H1 (cell line): ENCODE measurements around the gene REG4. TPM values are rescaled to one million over a fixed set of nuclear protein-coding genes. Genes with fewer than 3 reads are reported as not detected.

Source experiments
- CTCF ChIA-PET: fragments of 300-600 bp; sonication (Branson Sonifier 250); formaldehyde crosslinking; loops from one replicate; lab custom pipeline; 2021; ENCODE audit not compliant: partially characterized antibody; lab: Charles Lee
- POLR2A ChIA-PET: fragments of 300-600 bp; sonication (Branson Sonifier 250); formaldehyde crosslinking; loops from one replicate; lab custom pipeline; 2021; ENCODE audit warnings: inconsistent platforms; ENCODE audit not compliant: partially characterized antibody; lab: Charles Lee
- DNase-seq, 2 experiments: peaks; one replicate each; pipeline versions ENCODE4 v3.0.0 to v3.0.0-alpha.2; 2010 to 2022; ENCODE audit warnings: low spot score in 2 of 2, low read depth in 1 of 2, mixed read lengths in 1 of 2
- FAIRE-seq: peaks from 2 replicates; lab custom pipeline; 2011; peaks lifted over from hg19 to GRCh38; lab: Jason Lieb, UNC
- H2AFZ ChIP-seq: 2 replicates; pipeline ENCODE4 v1.8.1; 2012; ENCODE audit warnings: low read length, inconsistent platforms
- H2AK5ac ChIP-seq: 2 replicates; pipeline ENCODE4 v1.6.1; 2013; ENCODE audit warnings: low read depth, low read length
- H2BK120ac ChIP-seq: replicated peaks from 2 replicates; pipeline ENCODE3; 2013; ENCODE audit warnings: low read depth, low read length, inconsistent platforms
- H2BK12ac ChIP-seq: 2 replicates; pipeline ENCODE4 v1.6.1; 2013; ENCODE audit warnings: low read depth, low read length
- H2BK15ac ChIP-seq: 2 replicates; pipeline ENCODE4 v1.6.1; 2013; ENCODE audit warnings: low read length
- H2BK20ac ChIP-seq: 2 replicates; pipeline ENCODE4 v1.6.1; 2013; ENCODE audit warnings: low read length
- H2BK5ac ChIP-seq: 2 replicates; pipeline ENCODE4 v1.6.1; 2013; ENCODE audit warnings: low read depth, low read length
- H3K14ac ChIP-seq: 2 replicates; pipeline ENCODE4 v1.6.1; 2013; ENCODE audit warnings: inconsistent platforms; ENCODE audit not compliant: insufficient read length
- H3K18ac ChIP-seq: 2 replicates; pipeline ENCODE4 v1.6.1; 2013; ENCODE audit warnings: low read length; ENCODE audit errors: extremely low read depth
- H3K23ac ChIP-seq: 2 replicates; pipeline ENCODE4 v1.6.1; 2013; ENCODE audit warnings: inconsistent platforms; ENCODE audit not compliant: insufficient read length
- H3K23me2 ChIP-seq: 2 replicates; pipeline ENCODE4 v1.6.1; 2013; ENCODE audit warnings: low read depth, low read length
- H3K27ac ChIP-seq: 2 replicates; pipeline ENCODE4 v1.6.1; 2011; ENCODE audit warnings: low read depth, low read length, inconsistent platforms
- H3K27me3 ChIP-seq, 4 experiments: replicated peaks in 1 of 4; 1 replicate in 1 of 4; 2 replicates in 3 of 4; pipeline versions ENCODE4 v1.6.1 to v1.8.1; 2011 to 2013; ENCODE audit warnings: low read length in 3 of 4, mild to moderate bottlenecking in 3 of 4, inconsistent platforms in 2 of 4, mixed read lengths in 2 of 4, moderate library complexity in 1 of 4; ENCODE audit not compliant: control insufficient read depth in 3 of 4, insufficient read depth in 3 of 4; ENCODE audit errors: extremely low read depth in 1 of 4
- H3K36me3 ChIP-seq, 4 experiments: 2 replicates each; pipeline versions ENCODE4 v1.6.1 to v1.8.1; 2011 to 2013; ENCODE audit warnings: mild to moderate bottlenecking in 4 of 4, low read length in 3 of 4, moderate library complexity in 2 of 4, control low read depth in 1 of 4, inconsistent platforms in 1 of 4; ENCODE audit not compliant: insufficient read depth in 4 of 4, control insufficient read depth in 2 of 4
- H3K4ac ChIP-seq: replicated peaks from 2 replicates; pipeline ENCODE3; 2013; ENCODE audit warnings: low read length, low read depth, mixed read lengths, inconsistent platforms; ENCODE audit not compliant: insufficient read length
- H3K4me1 ChIP-seq, 4 experiments: replicated peaks in 1 of 4; 1 replicate in 1 of 4; 2 replicates in 3 of 4; pipeline versions ENCODE4 v1.6.1 to v1.8.1; 2011 to 2013; ENCODE audit warnings: low read length in 3 of 4, inconsistent platforms in 2 of 4, mixed read lengths in 1 of 4; ENCODE audit not compliant: insufficient read depth in 4 of 4, control insufficient read depth in 3 of 4
- H3K4me2 ChIP-seq, 2 experiments: 2 replicates each; pipeline versions ENCODE4 v1.6.1 to v1.8.1; 2011 to 2013; ENCODE audit warnings: low read depth in 2 of 2, low read length in 2 of 2, control low read depth in 1 of 2, inconsistent platforms in 1 of 2, mild to moderate bottlenecking in 1 of 2; ENCODE audit not compliant: insufficient read depth in 1 of 2
- H3K4me3 ChIP-seq, 4 experiments: fragments of 200-600, 300-600 bp in 1 of 4; sonication (generic), shearing (Covaris generic), sonication (Bioruptor Twin) in 1 of 4; 2 replicates each; pipeline versions ENCODE4 v1.5.1 to v1.8.1; 2011 to 2016; ENCODE audit warnings: low read length in 4 of 4, low read depth in 3 of 4, control low read depth in 2 of 4, inconsistent platforms in 2 of 4, mild to moderate bottlenecking in 2 of 4, mixed read lengths in 1 of 4, moderate library complexity in 1 of 4; ENCODE audit not compliant: insufficient read depth in 2 of 4; ENCODE audit errors: extremely low read depth in 1 of 4
- H3K56ac ChIP-seq: replicated peaks from 2 replicates; pipeline ENCODE3; 2013; ENCODE audit warnings: low read depth, mild to moderate bottlenecking, mixed read lengths, low read length, inconsistent platforms; ENCODE audit not compliant: insufficient read length
- H3K79me1 ChIP-seq: 2 replicates; pipeline ENCODE4 v1.6.1; 2013; ENCODE audit warnings: low read depth, low read length, control low read depth
- H3K79me2 ChIP-seq, 2 experiments: 2 replicates each; pipeline versions ENCODE4 v1.6.1 to v1.8.1; 2012 to 2013; ENCODE audit warnings: low read length in 2 of 2, mild to moderate bottlenecking in 2 of 2, inconsistent platforms in 1 of 2; ENCODE audit not compliant: insufficient read depth in 2 of 2, control insufficient read depth in 1 of 2
- H3K9ac ChIP-seq, 4 experiments: replicated peaks in 1 of 4; 1 replicate in 1 of 4; 2 replicates in 3 of 4; pipeline versions ENCODE4 v1.6.1 to v1.8.1; 2011 to 2013; ENCODE audit warnings: low read depth in 3 of 4, low read length in 3 of 4, control low read depth in 2 of 4, mild to moderate bottlenecking in 2 of 4, moderate library complexity in 2 of 4, inconsistent platforms in 1 of 4; ENCODE audit errors: extremely low read depth in 1 of 4
- H3K9me3 ChIP-seq, 2 experiments: 2 replicates each; pipeline versions ENCODE4 v1.6.1 to v1.8.1; 2012 to 2013; ENCODE audit warnings: mild to moderate bottlenecking in 2 of 2, moderate library complexity in 2 of 2, control low read depth in 1 of 2, inconsistent platforms in 1 of 2, low read depth in 1 of 2, low read length in 1 of 2, mixed read lengths in 1 of 2; ENCODE audit not compliant: insufficient read depth in 2 of 2
- H4K20me1 ChIP-seq, 2 experiments: replicated peaks in 1 of 2; 2 replicates each; pipeline versions ENCODE3 to v1.8.1; 2011 to 2013; ENCODE audit warnings: inconsistent platforms in 2 of 2, low read length in 2 of 2, mild to moderate bottlenecking in 1 of 2; ENCODE audit not compliant: insufficient read depth in 2 of 2, control insufficient read depth in 1 of 2
- H4K5ac ChIP-seq: 2 replicates; pipeline ENCODE4 v1.6.1; 2013; ENCODE audit warnings: low read length, low read depth, mixed read lengths, inconsistent platforms; ENCODE audit not compliant: insufficient read length
- H4K8ac ChIP-seq: 2 replicates; pipeline ENCODE4 v1.8.0; 2013; ENCODE audit warnings: mild to moderate bottlenecking, moderate library complexity, low read length, inconsistent platforms; ENCODE audit not compliant: insufficient read depth; ENCODE audit errors: extremely low read depth
- H4K91ac ChIP-seq: replicated peaks from 2 replicates; pipeline ENCODE3; 2013; ENCODE audit warnings: low read length, mixed read lengths, inconsistent platforms; ENCODE audit not compliant: insufficient read length
- ASH2L ChIP-seq: fragments of 200-600, 300-600 bp; sonication (generic); IDR thresholded peaks from one replicate; pipeline ENCODE4 v1.7.1; 2017; ENCODE audit warnings: low read length
- EP300 ChIP-seq, 2 experiments: IDR thresholded peaks; 1 replicate in 1 of 2; 2 replicates in 1 of 2; pipeline ENCODE4 v1.6.1; 2011 to 2012; ENCODE audit warnings: low read depth in 2 of 2, low read length in 2 of 2, mild to moderate bottlenecking in 2 of 2, borderline replicate concordance in 1 of 2, inconsistent platforms in 1 of 2, moderate library complexity in 1 of 2
- WGBS, 2 experiments: shearing (Covaris generic) in 1 of 2; methylation state at CpG; one replicate each; pipeline versions ENCODE4 v1.1.6 to v1.1.7; 2013 to 2015; ENCODE audit warnings: low lambda C conversion rate in 2 of 2, mixed read lengths in 2 of 2, inconsistent platforms in 1 of 2, low coverage in 1 of 2, missing lambda C conversion rate in 1 of 2; ENCODE audit not compliant: insufficient replicate concordance in 2 of 2, insufficient coverage in 1 of 2, insufficient read length in 1 of 2; ENCODE audit errors: extremely low coverage in 1 of 2, missing lambda C conversion rate in 1 of 2; 5-methylcytosine and 5-hydroxymethylcytosine counted together
- polyA plus RNA-seq, 7 experiments: library from polyadenylated mRNA; depleted of rRNA in 3 of 7; stranded (reverse) in 5 of 7; unstranded in 2 of 7; fragments of >200 nt in 5 of 7; fragments of 200-250 nt in 2 of 7; gene quantifications; 1 replicate in 5 of 7; 2 replicates in 1 of 7; 4 replicates in 1 of 7; pipeline versions ENCODE4 v1.2.1 to v1.2.3, GENCODE V29; 2011 to 2013; ENCODE audit warnings: missing spikeins in 2 of 7, mixed read lengths in 2 of 7
- total RNA-seq: library from RNA; stranded (reverse); fragmentation: NEBNext Ultra II Directional; extraction: Animal tissue kit (Norgen Biotek cat#: 25700); gene quantifications from 2 replicates; pipeline ENCODE4 v1.2.1, GENCODE V29; 2021

Gene REG4
- total and polyA plus RNA-seq, 2 of the 8 experiments (the other 6 are each of a cell fraction or from before 2014, with no cell fraction given): not detected

- no peak overlapping the region for H3K9ac ChIP-seq
- no peak overlapping the region for H3K14ac ChIP-seq
- ChIA-PET CTCF (interaction anchor here (1.1 to 1.8 kb wide), 3 partner anchors 12 to 30 kb away, joined by 3 to 5 read pairs (median 3); no protein-coding TSS in a partner anchor), POLR2A (interaction anchor here (1.0 to 1.5 kb wide), 5 partner anchors 9 to 62 kb away, joined by 3 to 5 read pairs (median 3); partner anchors contain the start of gene PHGDH)
- no peak overlapping the region for H3K27ac ChIP-seq
- H4K5ac ChIP-seq: no peak overlapping the region
- H3K79me1 ChIP-seq: no peaks in the 10 kb centered on the region
- H3K4ac ChIP-seq: no peak overlapping the region
- no peak overlapping the region for H2AK5ac ChIP-seq
- WGBS, 2 experiments: 80% methylated on average over 3 of the region's 3 CpGs; no CpG with 5 or more reads in 1 of the 2 experiments
- H3K23ac ChIP-seq: no peak overlapping the region
- no peak overlapping the region for H2BK15ac ChIP-seq
- FAIRE-seq (no peak), DNase-seq (no peak)
- H2AFZ ChIP-seq: peak overlapping the region; percentile 37; the same call in 1 of the 2 replicates
- no peaks in the 10 kb centered on the region for H3K36me3 ChIP-seq
- H3K27me3 ChIP-seq: no peaks in the 10 kb centered on the region
- no peak overlapping the region for H3K56ac ChIP-seq
- no peak overlapping the region for H2BK20ac ChIP-seq
- H3K4me2 ChIP-seq: peak overlapping the region; percentile 28 to 38
- H3K23me2 ChIP-seq: no peaks in the 10 kb centered on the region; the same call in 1 of the 2 replicates
- no peaks in the 10 kb centered on the region for H4K20me1 ChIP-seq
- H3K4me3 ChIP-seq: 0 out of 8 replicates have a peak overlapping the region, but pooled peaks of 1 of the 4 experiments have one; percentile 3
- TF ChIP-seq EP300 (IDR thresholded peaks at IDR 0.05; ENCODE audit: borderline replicate concordance in 1 of 2, low read depth in 2 of 2, low read length in 2 of 2): no peak
- peak; percentile 20 for TF ChIP-seq ASH2L
- no peak overlapping the region for H4K91ac ChIP-seq
- no peaks in the 10 kb centered on the region for H3K9me3 ChIP-seq
- 0 out of 2 replicates have a peak overlapping the region, but pooled peaks have one; percentile 10 for H3K18ac ChIP-seq
- H3K79me2 ChIP-seq: no peaks in the 10 kb centered on the region
- H2BK5ac ChIP-seq: no peak overlapping the region
- peaks cover 0 to 3% (median 1%) of the 10 kb centered on the region in 4 experiments; a peak in 1 of 7 replicates for H3K4me1 ChIP-seq
- H2BK120ac ChIP-seq: no peak overlapping the region
- no peak overlapping the region for H2BK12ac ChIP-seq
- no peak overlapping the region for H4K8ac ChIP-seq
These were observed 37.5 kb downstream of the REG4 start for GRCh38 chr1:119773711-119774241.
